ENCODE data around the gene TBC1D21. TPM values are rescaled to one million over a fixed set of nuclear protein-coding genes. Genes with fewer than 3 reads are reported as not detected.

Gene TBC1D21
- total RNA-seq, 1 donor from 2014 or later: not detected

DNA sequence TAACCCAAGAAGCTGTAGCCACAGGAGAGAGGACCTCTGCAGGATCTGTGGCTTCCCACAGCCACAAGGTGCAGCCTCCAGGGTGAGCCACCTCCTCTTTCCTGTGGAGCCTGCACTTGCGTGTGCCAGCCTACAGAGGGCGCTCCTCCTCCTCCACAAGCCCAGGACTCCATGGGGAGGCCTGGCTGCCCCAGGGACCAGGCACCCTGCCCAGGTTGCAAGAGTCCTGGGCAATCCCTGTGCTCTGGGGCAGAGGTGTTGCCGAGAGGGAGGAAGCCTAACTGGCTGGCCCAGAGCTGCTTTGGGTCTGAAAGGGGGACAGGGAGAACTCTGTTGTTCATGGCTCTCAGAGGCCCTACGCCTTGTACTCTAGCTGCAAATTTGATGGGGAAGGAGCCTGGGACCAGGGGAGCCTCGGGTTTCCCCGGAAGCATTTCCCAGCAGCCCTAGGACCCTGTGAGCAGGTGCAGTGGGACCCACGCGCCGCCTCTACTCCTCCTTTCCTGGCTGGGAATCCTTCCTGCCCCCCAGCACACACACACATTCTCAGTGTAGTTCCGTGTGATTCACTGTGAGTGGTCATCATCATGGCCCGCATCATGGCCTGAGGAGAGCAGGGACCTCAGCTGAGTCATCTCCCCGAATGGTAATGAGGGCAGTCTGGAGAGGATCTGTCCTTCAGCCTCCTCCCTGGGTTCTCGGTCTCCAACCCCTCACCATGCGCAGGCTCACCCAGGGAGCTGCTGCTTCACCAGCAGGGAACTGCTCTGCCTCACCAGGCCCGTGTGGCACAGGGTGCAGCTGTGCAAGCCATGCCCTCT lies 24.3 kb downstream of the TBC1D21 start:
- Mint-ChIP-seq H3K9me3 (ENCODE audit: unreplicated experiment) (peaks cover 7% of the 10 kb centered on the region), H3K27me3 (ENCODE audit: low read depth, unreplicated experiment) (peaks cover 5% of the 10 kb centered on the region), H3K36me3 (ENCODE audit: low read depth, unreplicated experiment) (peaks cover 7% of the 10 kb centered on the region), H3K4me3 (ENCODE audit: unreplicated experiment) (no peak overlapping the region), H3K4me1 (ENCODE audit: low read depth, unreplicated experiment) (peaks cover 20% of the 10 kb centered on the region), H3K27ac (ENCODE audit: unreplicated experiment) (peak overlapping the region; percentile 67)
- Histone ChIP-seq H3K36me3 (ENCODE audit: insufficient read depth, low read length) (no peaks in the 10 kb centered on the region), H3K9me3 (ENCODE audit: insufficient read depth, low read depth, low read length) (no peaks in the 10 kb centered on the region), H3K79me2 (ENCODE audit: insufficient read depth, low read length) (no peaks in the 10 kb centered on the region), H4K20me1 (ENCODE audit: insufficient read depth, low read length) (no peaks in the 10 kb centered on the region), H2AFZ (ENCODE audit: low read depth, low read length) (no peak overlapping the region), H3K4me1 (ENCODE audit: insufficient read depth, low read length) (peaks cover 36% of the 10 kb centered on the region), H3K9ac (ENCODE audit: low read length) (peak overlapping the region; percentile 43), H3K4me2 (ENCODE audit: low read length) (peak overlapping the region; percentile 58), H3K4me3 (ENCODE audit: insufficient read depth, low read depth, low read length) (no peak overlapping the region), H3K27ac (ENCODE audit: low read depth, low read length) (peak overlapping the region; percentile 72), H3K27me3 (ENCODE audit: insufficient read depth, low read length) (no peaks in the 10 kb centered on the region)
- no peak for TF ChIP-seq EZH2 (IDR thresholded peaks at IDR 0.05; ENCODE audit: insufficient read depth, low read length)
- TF ChIP-seq, protein P1, sequence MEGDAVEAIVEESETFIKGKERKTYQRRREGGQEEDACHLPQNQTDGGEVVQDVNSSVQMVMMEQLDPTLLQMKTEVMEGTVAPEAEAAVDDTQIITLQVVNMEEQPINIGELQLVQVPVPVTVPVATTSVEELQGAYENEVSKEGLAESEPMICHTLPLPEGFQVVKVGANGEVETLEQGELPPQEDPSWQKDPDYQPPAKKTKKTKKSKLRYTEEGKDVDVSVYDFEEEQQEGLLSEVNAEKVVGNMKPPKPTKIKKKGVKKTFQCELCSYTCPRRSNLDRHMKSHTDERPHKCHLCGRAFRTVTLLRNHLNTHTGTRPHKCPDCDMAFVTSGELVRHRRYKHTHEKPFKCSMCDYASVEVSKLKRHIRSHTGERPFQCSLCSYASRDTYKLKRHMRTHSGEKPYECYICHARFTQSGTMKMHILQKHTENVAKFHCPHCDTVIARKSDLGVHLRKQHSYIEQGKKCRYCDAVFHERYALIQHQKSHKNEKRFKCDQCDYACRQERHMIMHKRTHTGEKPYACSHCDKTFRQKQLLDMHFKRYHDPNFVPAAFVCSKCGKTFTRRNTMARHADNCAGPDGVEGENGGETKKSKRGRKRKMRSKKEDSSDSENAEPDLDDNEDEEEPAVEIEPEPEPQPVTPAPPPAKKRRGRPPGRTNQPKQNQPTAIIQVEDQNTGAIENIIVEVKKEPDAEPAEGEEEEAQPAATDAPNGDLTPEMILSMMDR (IDR thresholded peaks at IDR 0.05; ENCODE audit: insufficient read depth, low read depth, low read length): peak; percentile 86
- DNase-seq (ENCODE audit: low read depth) (peak; percentile 92), FAIRE-seq (peak; percentile 17)

DNA sequence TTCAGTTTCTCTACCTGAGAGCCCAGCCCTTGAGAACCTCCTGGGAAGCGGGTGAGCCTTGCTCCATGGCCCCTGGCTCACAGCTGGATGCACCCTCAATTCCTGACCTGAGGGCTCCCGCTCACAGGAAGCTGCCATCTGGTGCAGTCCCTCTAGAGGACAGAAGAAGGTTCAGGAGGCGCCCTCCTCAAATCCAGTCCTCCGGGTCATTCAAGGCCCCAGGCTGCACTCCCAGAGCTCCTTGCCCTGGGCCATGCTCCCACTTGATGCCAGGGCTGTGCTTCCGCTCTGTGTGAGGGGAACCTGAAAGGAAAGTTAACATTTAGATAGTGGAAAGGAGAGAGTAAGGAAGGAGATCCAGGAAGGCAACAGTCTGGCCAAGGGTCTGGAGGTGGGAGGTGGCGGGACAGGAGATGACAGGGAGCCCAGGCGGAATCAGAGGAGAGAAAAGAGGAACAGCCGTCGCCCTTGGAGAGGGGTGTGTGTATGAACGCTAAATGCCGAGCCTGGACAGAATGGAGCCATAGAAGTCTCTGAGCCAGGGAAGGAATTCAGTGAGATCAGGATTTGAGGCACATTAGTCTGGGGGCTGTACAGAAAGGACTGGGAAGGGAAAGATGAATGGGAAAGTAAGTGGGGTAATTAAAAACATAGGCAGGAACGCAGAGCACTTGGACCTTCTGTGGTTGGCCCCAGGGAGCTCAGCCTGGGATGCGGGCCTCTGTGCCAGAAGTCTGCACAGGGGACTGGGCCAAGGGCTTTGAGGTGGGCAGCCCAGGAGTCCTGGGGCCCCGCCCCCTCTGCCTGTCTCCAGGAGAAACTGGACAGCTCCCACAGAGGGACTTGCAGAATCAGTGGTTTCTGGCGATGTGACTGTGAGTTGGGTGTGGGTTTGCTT lies 26.1 kb downstream of the TBC1D21 start:
- Histone ChIP-seq H3K4me3 (ENCODE audit: insufficient read depth, low read depth, low read length) (no peak overlapping the region), H3K4me1 (ENCODE audit: insufficient read depth, low read length) (peaks cover 36% of the 10 kb centered on the region), H2AFZ (ENCODE audit: low read depth, low read length) (no peak overlapping the region), H3K9me3 (ENCODE audit: insufficient read depth, low read depth, low read length) (no peaks in the 10 kb centered on the region), H4K20me1 (ENCODE audit: insufficient read depth, low read length) (no peaks in the 10 kb centered on the region), H3K36me3 (ENCODE audit: insufficient read depth, low read length) (no peaks in the 10 kb centered on the region), H3K9ac (ENCODE audit: low read length) (peak overlapping the region; percentile 47), H3K27ac (ENCODE audit: low read depth, low read length) (peak overlapping the region; percentile 46), H3K4me2 (ENCODE audit: low read length) (peak overlapping the region; percentile 70), H3K27me3 (ENCODE audit: insufficient read depth, low read length) (no peaks in the 10 kb centered on the region), H3K79me2 (ENCODE audit: insufficient read depth, low read length) (no peaks in the 10 kb centered on the region)
- TF ChIP-seq, protein P1 (IDR thresholded peaks at IDR 0.05; ENCODE audit: insufficient read depth, low read depth, low read length): no peak
- peaks cover 4% of the 10 kb centered on the region for H3K36me3 Mint-ChIP-seq (ENCODE audit: low read depth, unreplicated experiment)
- H3K27me3 Mint-ChIP-seq (ENCODE audit: low read depth, unreplicated experiment): peaks cover 4% of the 10 kb centered on the region
- peaks cover 20% of the 10 kb centered on the region for H3K4me1 Mint-ChIP-seq (ENCODE audit: low read depth, unreplicated experiment)
- FAIRE-seq (no peak), DNase-seq (ENCODE audit: low read depth) (peak; percentile 33)
- no peaks in the 10 kb centered on the region for H3K9me3 Mint-ChIP-seq (ENCODE audit: unreplicated experiment)
- H3K4me3 Mint-ChIP-seq (ENCODE audit: unreplicated experiment): no peak overlapping the region
- H3K27ac Mint-ChIP-seq (ENCODE audit: unreplicated experiment): peak overlapping the region; percentile 62

All from astrocyte (in vitro differentiated cells and primary cell).